GM12878 (cell line): ENCODE measurements around the gene ARHGAP26.

Experiments
- CTCF ChIP-seq, 3 experiments: IDR thresholded peaks in 2 of 3; conservative IDR thresholded peaks in 1 of 3; 2 replicates each; pipeline ENCODE4 v1.5.1; 2011; ENCODE audit warnings: low read depth in 3 of 3, low read length in 3 of 3, mild to moderate bottlenecking in 3 of 3, control low read depth in 2 of 3, moderate library complexity in 2 of 3, inconsistent platforms in 1 of 3, mixed read lengths in 1 of 3; ENCODE audit not compliant: control insufficient read depth in 2 of 3, insufficient read depth in 1 of 3; ENCODE audit errors: extremely low read depth in 1 of 3
- E2F4 ChIP-seq: IDR thresholded peaks from 2 replicates; pipeline ENCODE4 v1.6.1; 2012; ENCODE audit warnings: low read depth, low read length, improper control_type of control experiment
- POLR2AphosphoS5 ChIP-seq: IDR thresholded peaks from 2 replicates; pipeline ENCODE4 v1.6.1; 2011; ENCODE audit warnings: mild to moderate bottlenecking, low read length, inconsistent platforms
- RFX5 ChIP-seq: IDR thresholded peaks from 2 replicates; pipeline ENCODE4 v1.6.1; 2011; ENCODE audit warnings: low read depth, low read length, improper control_type of control experiment
- ZNF24 ChIP-seq: fragments of 450-650 bp; IDR thresholded peaks from 2 replicates; pipeline ENCODE4 v1.6.1; 2017; ENCODE audit warnings: antibody characterized with exemption, mild to moderate bottlenecking

- TF ChIP-seq CTCF (IDR thresholded peaks at IDR 0.05 in 2 of 3, conservative IDR thresholded peaks at IDR 0.05 in 1 of 3; ENCODE audit: control insufficient read depth in 2 of 3, extremely low read depth in 1 of 3, insufficient read depth in 1 of 3, low read depth in 3 of 3, low read length in 3 of 3) (no peak), RFX5 (peak; percentile 70; the same call in 1 of the 2 replicates), E2F4 (no peak), POLR2AphosphoS5 (no peak), ZNF24 (no peak)
Measured at GRCh38 chr5:143174714-143175398, 404.7 kb downstream of the ARHGAP26 start.
